Measurements from ENCODE around the gene MALRD1.

MALRD1 gene

DNA sequence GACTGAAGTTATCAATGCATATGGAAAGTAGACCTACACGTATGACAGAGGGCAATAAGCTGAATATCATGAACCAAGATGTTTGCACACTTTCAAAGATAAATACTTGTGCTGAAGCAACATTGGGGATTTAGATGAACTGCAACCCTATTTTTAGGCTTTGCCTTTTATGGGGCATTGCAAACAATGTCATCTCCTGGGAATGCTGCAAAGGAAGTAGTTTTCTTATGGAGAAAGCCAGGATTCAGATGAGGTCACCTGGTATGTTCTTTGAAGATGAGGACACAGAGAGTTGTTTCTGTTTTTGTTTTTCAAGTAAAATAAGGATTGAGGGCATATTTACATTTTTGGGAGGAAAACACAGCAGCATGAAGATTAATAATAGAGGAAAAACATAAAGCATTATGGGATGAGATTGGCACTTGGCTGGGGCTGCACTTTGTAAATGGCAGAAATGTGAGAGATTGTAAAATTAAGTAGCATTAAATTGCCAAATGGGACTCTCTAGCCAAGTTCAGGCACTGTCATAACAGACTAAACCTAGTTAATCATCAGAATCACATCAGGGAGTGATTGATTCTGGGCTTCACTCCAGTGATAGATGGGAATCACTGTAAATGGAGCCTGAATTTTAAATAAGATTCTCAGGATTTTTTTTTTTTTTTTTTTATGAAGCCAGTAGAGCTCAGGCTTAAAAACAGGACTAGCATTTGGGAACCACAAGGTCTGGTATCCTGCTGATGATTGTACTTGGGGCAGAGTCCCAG, 63.1 kb downstream of the MALRD1 start:
- no peak for DNase-seq

DNA sequence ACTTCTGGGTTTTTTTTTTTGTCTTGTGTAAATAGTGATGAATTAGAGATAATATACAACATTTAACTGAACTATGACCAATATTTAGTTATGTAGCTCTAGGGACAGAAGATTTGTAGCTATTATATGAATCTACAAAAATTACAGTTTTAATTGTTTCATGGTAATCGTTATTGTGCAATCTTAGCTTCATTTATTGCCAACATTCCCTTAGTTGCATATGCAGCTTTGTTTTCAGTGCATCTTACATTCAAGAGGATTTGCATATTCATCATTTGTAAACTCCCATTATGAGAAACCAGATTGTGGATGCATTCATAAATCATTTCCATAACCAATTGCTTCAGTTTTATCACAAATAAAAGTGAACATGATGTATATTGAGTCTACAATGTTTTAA, 68.8 kb downstream of the MALRD1 start:
- DNase-seq, result no peak

DNA sequence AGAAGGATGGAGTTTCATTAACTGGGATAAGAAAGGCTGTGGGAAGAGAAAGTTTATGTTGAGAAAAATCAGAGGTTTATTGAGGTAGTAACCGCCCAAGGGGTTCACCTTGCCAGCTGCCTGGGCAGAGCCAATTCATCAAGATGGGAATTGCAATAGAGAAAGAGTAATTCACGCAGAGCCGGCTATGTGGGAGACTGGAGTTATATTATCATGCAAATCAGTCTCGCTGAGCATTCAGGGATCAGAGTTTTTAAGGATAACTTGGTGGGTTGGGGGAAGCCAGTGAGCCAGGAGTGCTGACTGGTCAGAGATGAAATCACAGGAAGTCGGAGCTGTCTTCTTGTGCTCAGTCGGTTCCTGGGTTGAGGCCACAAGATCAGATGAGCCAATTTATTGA, 70.6 kb downstream of the MALRD1 start:
- DNase-seq, result no peak

DNA sequence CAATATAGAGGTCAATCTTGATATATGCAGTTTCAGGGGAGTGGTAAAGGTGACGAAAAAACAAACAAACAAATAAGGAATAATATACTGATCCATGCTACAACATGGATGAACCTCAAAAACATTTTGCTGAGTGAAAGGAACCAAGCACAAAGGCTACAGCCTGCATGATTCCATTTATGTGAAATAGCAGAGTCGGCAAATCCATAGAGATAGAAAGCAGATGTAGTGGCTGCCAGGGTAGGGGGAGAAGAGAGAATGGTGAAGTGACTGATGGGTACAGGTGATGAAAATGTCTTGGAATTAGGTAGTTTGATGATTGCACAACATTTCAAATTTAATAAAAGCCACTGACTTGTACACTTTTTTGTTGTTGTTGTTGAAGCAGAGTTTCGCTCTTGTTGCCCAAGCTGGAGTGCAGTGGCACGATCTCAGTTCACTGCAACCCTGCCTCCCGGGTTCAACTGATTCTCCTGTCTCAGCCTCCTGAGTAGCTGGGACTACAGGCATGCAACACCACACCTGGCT, 71.8 kb downstream of the MALRD1 start:
- no peak for DNase-seq

DNA sequence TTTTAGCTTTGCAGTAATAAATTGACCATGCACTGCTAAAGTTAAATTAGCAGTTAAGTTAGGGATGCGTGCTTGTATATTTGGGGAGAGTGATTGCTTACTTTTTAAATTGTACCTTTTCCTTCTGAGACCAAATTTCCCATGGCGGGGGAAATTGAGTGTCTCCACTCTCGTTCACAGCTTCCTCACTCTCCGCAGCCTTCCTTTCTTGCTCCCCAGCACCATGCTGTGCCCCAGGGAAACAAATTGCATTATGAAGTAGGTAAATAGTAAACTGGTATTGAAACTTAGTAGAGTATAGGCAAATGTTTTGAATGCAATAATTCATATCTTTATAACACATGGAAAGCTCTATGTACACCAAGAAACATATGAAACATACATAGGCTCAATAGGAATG, 85.4 kb downstream of the MALRD1 start:
- no peak for DNase-seq

DNA sequence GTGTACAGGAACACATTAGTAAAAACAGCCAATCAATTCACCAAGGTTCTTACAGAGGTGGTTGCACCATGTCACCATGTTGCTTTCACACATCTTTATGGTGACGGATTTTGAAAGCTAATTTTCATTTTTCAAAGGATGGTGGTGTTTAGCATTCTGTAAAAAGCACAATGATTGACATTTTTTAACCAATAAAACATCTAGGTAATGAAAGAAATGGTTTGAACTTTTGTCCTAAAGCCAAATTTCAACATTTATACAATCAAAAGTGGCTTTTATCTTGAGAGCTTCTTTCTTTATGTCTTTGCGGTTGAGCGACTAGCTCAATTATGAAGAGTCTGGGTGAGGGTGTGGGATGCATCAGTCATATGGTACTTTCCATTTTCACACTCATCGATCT, 94.4 kb downstream of the MALRD1 start:
- DNase-seq, result no peak

DNA sequence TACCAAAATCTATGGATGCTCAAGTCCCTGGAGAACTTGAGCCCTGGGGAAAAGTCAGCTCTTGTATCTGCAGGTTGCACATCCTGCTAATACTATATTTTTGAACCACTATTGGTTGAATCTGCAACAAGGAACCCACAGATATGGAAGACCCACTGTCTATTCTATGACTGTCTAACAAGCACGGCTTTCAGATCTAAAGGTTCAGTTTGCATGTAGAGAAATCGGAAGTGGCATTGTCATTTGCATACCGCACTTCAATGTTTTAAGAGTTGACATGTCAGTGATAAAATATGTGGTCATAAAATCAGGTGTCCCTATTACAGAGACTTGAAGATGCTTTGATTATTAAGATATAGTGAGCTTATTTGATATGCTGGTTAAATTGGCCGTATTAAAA, 95.6 kb downstream of the MALRD1 start:
- DNase-seq, result no peak

DNA sequence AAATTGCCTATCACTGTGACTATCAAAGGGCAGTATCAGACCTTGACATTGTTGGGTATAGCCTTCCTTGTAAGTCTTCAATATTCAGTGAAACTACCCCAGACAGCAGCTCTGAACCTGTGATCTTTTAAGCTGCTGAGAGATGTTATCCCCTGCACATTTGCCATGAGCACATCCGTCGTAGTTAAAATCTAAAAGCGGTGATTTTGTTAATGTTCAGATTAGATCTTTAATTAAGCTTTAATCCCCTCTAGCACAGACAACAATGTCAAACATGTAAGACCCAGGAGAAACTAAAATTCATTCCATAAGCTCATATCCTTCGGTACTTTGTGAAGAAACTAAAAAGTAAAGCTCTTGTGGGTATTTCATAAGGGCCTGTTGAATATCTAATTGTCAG, 105.8 kb downstream of the MALRD1 start:
- DNase-seq, result no peak

DNA sequence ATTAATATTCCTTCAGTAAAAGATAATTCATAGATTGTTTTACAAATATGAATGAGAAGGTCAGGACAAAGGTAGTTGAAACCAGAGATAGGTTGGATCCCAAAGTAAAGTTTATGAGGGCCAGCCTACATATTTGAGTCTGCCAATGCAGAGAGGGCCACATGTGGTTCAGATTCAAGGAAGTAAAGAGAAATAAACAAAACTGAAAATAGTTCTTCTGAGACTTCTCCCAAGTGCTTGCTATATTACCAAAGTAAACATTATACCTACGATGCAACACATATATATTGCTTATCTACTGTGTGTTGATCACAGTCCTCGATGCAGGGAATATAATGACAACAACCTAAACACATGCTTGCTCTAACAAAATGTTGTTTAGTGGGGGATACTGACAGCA, 109.8 kb downstream of the MALRD1 start:
- DNase-seq, result no peak

DNA sequence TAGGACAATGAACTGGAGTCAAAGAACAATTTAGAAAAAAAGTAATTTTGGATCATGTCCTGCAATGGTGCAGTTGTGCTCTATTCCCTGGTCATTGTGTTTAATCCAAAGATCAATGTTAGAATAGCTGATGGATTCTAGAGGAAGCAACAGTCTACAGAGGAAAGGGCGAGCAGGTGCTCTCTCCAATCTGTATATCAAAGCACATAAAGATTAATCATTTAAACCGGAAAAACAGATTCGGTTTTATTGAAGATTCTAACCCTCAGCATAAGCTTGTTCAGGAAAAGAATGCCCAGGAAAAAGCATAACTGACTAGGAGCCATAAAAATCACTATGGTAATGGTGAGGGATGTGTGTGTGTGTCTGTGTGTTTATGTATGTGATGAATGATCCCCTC, 110.3 kb downstream of the MALRD1 start:
- DNase-seq, result no peak

DNA sequence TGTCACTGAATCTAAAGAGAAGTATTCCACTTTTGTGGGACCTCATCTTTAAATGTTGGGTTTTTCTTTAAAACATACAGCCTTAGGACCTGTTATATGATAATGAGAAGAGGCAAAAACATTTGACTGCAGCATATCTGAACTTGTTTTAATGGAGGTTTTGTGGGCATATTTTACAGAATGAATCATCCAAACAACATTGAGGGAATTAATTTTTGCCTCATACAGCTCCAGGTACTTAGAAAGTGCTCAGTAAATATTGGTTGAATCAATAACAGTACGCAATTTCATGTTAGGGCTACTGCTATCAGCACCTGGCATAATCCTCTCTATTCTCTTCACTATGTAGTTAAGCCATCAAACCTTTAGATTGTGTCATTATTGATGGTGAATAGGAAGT, 115.9 kb downstream of the MALRD1 start:
- DNase-seq, result no peak

DNA sequence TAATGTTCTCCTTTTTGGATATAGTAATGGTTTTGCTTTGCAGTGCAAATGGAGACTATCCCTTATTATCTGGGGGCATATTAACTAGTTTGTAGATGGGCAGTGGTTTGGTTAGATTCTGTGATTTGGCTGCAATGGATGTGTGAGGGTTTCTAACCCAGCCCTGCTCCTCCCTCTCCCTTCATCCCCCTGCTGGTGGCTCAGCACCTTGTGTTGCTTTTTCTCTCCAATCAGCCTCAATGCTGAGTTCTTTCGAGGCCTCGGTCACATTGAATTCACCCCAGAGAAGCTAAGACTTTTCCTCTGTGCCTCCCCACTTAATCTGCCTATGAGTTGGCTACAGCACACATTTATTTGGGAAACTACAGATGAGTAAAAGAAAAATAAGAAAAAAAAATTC, 120.0 kb downstream of the MALRD1 start:
- no peak for DNase-seq

DNA sequence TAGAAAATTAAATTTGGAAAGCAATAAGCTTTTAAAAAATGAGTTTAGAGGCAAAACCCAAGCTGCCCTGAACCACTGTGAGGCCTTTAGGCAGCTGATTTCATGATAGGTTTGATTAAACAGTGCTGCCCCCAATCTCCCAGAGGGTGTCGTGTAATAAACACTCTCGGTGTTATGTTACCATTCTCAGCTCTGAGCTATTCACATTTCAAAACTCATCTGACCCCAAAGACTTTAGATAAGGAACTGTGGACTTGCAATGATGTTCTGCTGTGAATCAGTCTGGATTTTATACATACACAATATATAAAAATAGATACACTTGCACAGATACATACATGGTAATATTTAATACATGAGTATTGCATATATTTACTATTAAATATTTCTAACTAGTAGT, 120.4 kb downstream of the MALRD1 start:
- no peak for DNase-seq

DNA sequence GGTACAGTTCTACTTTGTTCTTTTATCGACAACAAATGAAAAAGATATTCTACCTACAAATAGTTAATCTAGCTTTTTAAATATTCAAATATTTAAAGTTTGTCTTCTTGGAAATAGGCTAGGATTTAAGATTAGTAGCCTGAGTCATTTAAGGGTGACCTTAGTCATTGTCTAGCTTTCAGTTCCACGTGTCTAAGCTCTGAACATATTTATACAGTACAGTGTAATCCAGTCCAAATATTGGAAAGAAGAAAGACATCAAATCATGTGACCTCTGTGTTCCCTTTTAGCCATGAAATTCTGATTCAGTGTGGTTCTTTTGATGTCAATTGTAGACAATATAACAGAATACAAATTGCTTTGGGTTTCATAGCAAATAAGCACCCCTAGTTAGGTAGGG, 121.1 kb downstream of the MALRD1 start:
- no peak for DNase-seq

DNA sequence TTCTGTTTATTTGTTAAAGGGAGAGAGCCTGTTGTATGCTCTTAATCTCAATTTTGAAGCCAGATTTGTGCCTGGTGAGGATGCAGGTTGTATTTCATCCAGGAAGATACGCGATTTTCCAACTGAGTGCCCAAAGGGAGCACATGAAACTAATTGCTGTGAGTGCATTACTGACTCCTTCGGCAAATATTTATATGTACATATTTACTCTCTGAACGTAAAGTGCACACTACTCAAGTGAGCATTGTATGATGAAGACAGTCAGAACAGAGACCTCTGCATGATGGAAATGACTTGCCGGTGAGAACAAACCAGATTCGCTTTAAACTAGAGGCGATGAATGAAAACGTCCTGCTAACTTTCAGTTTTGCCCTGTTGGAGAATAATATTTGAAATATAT, 130.1 kb downstream of the MALRD1 start:
- no peak for DNase-seq

DNA sequence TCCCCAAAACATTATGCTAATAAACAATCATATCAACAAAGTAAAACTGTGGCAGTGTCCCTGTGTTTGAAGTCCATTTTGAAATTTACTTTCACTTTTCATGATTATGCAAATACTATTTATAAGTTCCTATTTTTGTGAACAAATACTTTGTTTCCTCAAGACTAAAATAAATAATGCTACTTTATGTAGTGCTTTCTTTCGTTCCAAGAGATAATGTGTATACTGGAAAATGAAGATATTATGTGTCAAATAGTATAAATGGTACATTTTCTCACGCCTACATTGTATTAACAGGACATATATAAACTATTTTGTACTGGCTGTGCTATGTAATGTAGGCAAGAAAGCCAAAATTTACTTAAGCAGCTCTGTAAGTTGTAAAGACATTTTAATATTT, 136.3 kb downstream of the MALRD1 start:
- DNase-seq, result no peak

DNA sequence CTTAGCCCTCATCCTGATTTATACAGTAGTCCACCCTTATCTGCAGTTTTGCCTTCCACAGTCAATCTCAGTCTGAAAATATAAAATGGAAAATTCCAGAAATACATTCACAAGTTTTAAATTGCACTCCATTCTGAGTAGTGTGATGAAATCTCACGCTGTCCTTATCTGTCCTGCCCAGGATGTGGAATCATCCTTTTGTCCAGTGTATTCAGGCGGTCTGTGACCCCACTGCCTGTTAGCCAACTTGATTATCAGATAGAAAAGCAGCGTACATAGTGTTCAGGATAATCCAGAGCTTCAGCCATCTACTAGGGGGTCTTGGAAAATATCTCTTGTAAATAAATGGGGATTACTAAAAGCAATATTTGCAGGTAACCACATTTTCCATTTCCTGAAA, 146.3 kb downstream of the MALRD1 start:
- DNase-seq, result no peak

DNA sequence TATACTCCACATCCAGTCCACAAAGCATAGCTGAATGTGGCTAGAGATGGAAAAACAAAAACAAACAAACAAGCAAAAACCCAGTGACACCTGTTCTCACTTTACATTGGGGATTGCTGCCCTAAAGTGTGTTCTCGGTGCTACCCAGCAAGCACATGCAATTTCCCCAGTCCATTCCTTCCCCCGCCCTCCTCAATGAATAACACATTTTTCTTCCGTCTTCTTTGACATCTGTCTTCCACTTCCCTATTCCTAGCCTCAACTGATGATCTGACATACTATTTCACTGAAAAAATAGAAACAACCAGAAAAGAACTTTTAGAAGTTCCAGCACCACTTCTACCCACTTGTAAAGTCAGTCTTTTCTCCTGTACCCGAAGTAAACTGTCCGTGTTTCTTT, 147.1 kb downstream of the MALRD1 start:
- no peak for DNase-seq

DNA sequence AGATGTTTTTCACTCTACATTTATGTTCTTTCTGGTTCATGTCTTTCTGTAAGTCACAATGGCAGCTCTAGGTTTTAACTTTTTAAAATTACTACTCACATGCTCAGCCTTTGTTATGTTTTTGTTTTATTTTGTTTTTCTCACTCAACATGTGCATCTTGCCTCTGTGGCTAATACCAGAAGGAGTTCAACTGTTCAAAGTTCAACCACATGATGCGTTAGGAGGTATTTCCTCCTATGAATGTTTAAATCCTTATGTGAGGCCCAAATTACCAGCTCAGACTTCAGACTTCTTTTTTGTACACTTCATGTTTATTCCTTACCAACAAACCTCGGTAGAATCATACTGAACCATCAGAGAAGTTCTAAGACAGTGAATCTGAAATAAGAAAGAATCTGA, 151.6 kb downstream of the MALRD1 start:
- no peak for DNase-seq

DNA sequence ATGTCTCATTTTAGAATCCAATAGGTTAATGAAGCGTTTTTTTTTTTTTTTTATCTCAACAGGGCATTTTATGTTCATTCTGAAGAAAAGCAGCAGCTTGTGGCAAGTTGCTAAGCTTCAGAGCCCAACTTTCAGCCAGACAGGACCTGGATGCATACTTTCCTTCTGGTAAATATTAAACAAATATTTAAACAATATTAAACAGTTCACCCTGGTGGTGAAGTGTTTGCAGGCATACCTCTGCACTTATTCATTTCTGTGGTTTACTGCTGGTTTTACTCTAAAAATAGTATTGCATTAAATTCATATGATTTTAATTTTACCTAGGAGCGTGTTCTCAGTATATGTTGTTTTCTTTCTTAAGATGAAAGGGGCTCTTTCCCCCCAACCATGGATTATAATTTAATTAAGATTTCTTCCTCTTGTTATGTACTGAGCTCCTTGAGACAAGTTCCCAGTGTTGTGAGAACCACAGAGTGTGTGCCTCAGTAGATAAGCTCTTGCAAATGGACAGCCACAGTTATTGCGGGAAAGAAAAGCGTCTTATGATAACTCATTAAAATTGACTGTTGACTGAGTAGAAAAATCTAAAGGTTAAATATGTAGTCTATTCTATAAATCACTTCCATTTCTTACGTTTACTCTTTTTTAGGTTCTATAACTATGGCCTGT, 155.8 kb downstream of the MALRD1 start:
- no peak for DNase-seq

DNA sequence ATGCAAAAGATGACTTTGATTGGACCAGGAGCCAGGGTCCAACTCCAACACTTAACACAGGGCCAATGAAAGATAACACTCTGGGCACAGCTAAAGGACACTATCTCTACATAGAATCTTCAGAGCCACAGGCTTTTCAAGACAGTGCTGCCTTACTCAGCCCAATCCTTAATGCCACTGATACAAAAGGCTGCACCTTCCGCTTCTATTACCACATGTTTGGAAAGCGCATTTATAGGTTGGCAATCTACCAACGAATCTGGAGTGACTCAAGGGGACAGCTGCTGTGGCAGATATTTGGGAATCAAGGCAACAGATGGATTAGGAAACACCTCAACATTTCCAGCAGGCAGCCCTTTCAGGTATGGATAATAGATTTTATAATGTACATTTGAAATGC, 160.7 kb downstream of the MALRD1 start:
- no peak for DNase-seq

DNA sequence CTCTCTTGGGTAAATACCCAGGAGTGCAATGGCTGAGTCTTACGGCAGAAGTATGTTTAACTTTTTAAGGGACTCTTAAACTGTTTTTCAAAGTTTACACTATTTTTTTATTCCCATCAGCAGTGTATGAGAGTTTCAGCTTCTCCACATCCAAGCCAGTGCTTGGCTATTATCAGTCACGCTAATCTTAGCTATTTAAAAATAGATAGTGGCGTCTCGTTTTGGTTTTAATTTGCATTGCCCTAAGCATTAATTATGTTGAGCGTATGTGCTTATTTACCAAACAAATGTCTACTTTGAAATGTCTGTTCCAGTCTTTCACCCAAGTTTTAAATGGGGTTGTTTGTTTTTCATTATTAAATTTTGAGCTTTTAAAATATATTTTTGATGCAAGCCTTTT, 164.0 kb downstream of the MALRD1 start:
- no peak for DNase-seq

DNA sequence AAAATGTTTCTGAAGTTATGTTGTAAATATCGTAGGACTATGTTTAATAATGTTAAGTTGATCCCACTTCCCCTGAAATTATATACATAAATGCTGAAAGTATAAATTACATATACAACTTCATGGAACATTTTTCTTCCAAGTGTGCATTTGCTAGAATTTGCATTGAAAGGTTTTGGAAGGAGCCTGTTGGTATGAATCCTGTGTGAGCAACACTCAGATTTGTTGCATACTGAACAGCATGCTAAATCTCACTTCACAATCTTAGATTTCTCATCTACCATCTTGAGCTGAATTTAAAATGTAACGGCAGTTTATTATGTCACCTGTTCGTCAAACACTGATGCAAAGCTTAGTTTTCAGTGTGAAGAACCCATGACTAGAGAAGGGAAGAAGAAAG, 172.6 kb downstream of the MALRD1 start:
- no peak for DNase-seq

DNA sequence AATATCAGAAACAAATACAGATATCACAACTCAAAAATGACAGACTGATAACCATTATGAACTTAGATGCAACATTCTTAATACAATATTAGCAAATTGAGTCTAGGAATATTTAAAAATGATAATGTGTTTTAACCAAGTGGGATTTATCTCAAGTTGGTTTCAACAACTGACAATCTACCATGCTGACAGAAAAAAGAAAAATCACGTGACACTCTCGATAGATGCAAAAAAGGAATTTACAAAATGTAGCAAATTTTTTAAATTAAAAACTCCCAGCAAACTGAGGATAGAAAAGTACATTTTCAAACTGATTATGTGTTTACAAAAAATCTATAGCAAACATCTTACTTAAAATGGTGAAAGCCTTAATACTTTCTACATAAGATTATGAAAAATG, 177.4 kb downstream of the MALRD1 start:
- DNase-seq, result no peak

DNA sequence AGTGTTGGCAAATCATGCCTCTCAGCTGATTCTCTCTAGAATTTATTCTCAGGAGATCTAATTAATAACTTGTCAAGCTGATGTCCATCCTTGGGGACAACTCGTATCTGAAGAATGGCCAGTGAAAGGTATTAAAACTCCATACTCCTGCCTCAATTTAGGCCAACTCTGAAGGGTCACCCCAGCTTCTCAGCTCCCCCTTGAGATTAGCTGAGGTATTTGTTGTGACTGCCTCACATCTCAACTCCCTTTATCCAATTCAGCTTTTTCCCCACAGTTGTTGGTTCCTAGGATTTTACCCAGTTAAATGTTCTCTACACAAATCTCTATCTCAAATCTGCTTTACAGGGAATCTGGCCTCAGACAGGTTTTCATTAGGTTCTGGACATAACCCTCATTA, 182.4 kb downstream of the MALRD1 start:
- no peak for DNase-seq

All from activated CD4-positive, alpha-beta T cell treated with anti-CD3 and anti-CD28 coated beads for 1 hour (primary cell).